D341Med (cell line): ENCODE data around the gene NISCH.

Experiments used
- DNase-seq: peaks from one replicate; pipeline ENCODE4 v3.0.0; 2012; ENCODE audit warnings: low spot score

The NISCH gene

GRCh38 chr3:52490939-52491526 is 35.6 kb downstream of the NISCH start:
- DNase-seq, result no peak

- no peak for DNase-seq
Measured at GRCh38 chr3:52492059-52492458, 36.7 kb downstream of the NISCH start.

GRCh38 chr3:52493232-52494017 is 38.0 kb downstream of the NISCH start:
- DNase-seq, result no peak

- DNase-seq, result no peak
Measured at GRCh38 chr3:52494445-52494844, 39.0 kb downstream of the NISCH start.

- no peak for DNase-seq
Measured at GRCh38 chr3:52494886-52495495, 39.6 kb downstream of the NISCH start, which contains the start of gene STAB1. Gene STAB1 (plus strand): TSS chr3:52495338. CDS start chr3:52495414, 76 bp downstream.

- DNase-seq, result no peak
Measured at GRCh38 chr3:52495777-52496602, 40.6 kb downstream of the NISCH start.

- DNase-seq, result no peak
Measured at GRCh38 chr3:52498137-52499054, 43.0 kb downstream of the NISCH start.

- DNase-seq, result no peak
Measured at GRCh38 chr3:52501046-52501445, 45.6 kb downstream of the NISCH start.

- DNase-seq, result no peak
Measured at GRCh38 chr3:52502001-52502400, 46.6 kb downstream of the NISCH start.

GRCh38 chr3:52502808-52503350 is 47.5 kb downstream of the NISCH start:
- DNase-seq, result no peak

GRCh38 chr3:52503788-52504424 is 48.5 kb downstream of the NISCH start:
- DNase-seq, result no peak

- DNase-seq, result no peak
Measured at GRCh38 chr3:52504977-52505376, 49.6 kb downstream of the NISCH start.

- DNase-seq, result no peak
Measured at GRCh38 chr3:52506266-52506966, 51.0 kb downstream of the NISCH start.

- DNase-seq, result no peak
Measured at GRCh38 chr3:52507359-52507758, 52.0 kb downstream of the NISCH start.

GRCh38 chr3:52509753-52510328 is 54.4 kb downstream of the NISCH start:
- no peak for DNase-seq

GRCh38 chr3:52511509-52511908 is 56.1 kb downstream of the NISCH start:
- DNase-seq, result no peak

- DNase-seq, result no peak
Measured at GRCh38 chr3:52512105-52512504, 56.7 kb downstream of the NISCH start.

- no peak for DNase-seq
Measured at GRCh38 chr3:52512727-52513126, 57.3 kb downstream of the NISCH start.

- no peak for DNase-seq
Measured at GRCh38 chr3:52513281-52513680, 57.9 kb downstream of the NISCH start.
